NCI-H1092 (cell line): ENCODE data around the gene RAI14.
"Not testable (repeated sequence)": the region's sequence is repeated elsewhere in the genome, so short reads cannot be mapped to it uniquely, and the experiment has no call there.

Source experiments
- DNase-seq: peaks from one replicate; lab custom pipeline; 2025; lab: John Stamatoyannopoulos, UW

RAI14 gene

DNA sequence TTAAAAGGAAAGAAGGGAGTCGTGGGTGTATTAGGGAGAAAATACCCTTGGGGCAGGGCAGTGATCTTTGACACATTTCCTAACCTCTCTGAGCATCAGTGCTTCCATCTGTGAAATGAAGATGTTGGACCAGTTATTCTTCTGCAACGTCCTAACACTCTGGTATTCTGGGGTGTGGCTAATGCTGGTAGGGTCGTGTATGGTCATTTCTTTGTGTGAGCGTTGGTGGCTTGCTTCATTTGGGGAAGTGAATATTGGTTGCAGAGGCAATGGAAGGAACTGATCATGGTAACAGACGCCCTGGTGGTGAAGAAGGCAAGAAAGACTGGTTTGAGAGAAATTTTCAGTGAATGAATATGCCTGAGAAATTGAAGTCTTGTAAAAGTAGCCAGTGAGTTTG is 114.9 kb downstream of the RAI14 start:
- no peak for DNase-seq

GRCh38 chr5:34772267-34773098 is 116.4 kb downstream of the RAI14 start:
- no peak for DNase-seq

DNA sequence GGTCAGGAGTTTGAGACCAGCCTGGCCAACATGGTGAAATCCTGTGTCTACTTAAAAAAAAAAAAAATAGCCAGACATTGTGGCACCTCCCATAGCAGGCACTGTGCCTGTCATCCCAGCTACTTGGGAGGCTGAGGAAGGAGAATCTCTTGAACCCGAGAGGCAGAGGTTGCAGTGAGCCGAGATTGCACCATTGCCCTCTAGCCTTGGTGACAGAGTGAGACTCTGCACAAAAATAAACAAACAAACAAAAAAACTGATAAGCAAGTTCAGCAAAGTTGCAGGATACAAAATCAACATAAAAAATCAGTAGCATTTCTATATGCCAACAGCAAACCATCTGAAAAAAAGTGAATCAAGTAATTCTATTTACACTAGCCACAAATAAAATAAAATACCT is 118.0 kb downstream of the RAI14 start:
- no peak for DNase-seq

- DNase-seq: not testable (repeated sequence)
Observed at GRCh38 chr5:34774678-34775077, 118.5 kb downstream of the RAI14 start.

- DNase-seq: no peak
Observed at GRCh38 chr5:34775886-34776285, 119.8 kb downstream of the RAI14 start.

DNA sequence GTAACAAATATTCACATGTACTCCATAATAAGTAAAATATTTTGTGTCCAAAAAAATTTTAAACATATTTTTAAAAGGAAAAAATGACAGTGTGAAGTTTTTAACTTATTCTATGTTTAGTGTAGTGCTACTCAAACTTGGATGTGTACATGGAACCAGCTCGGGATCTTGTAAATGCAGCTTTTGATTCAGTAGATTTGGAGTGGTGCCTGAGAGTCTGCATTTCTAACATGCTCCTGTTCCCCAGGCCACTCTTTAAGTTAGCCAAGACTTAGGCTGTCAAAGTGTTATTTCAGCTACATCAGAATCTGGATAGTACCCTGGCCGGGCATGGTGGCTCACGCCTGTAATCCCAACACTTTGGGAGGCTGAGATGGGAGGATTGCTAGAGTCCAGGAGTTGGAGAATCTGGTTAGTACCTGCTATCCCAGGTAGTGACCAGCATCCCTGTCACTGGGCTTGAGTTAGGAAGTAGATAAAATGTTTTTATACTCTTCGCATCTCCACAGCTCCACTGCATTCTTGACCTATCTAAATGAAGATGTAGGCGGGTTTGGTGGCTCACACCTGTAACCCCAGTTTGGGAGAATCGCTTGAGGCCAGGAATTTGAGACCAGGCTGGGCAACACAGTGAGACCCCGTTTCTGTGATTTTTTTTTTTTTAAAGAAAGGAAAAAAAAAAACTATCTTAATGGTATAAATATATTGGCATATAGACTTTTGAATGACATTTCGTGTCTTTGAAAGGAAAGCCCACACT is 122.1 kb downstream of the RAI14 start:
- DNase-seq: no peak

GRCh38 chr5:34783892-34784291 is 127.8 kb downstream of the RAI14 start:
- not testable (repeated sequence) for DNase-seq

DNA sequence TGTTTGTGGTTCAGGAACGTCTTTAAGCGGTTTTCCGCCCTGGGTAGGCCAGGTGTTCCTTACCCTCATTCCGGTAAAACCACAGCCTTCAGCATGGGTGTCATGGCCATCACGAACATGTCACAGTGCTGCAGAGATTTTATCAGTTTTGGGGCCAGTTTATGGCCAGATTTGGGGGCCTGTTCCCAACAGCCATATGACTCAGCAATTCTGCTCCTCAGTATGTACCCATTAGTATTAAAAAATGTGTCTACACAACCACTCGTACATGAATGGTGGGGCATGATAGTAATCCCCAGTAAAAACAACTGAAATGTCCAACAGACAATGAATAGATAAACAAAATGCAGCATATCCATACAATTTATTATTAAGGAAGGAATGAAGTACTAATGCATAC is 130.9 kb downstream of the RAI14 start:
- DNase-seq: no peak

DNA sequence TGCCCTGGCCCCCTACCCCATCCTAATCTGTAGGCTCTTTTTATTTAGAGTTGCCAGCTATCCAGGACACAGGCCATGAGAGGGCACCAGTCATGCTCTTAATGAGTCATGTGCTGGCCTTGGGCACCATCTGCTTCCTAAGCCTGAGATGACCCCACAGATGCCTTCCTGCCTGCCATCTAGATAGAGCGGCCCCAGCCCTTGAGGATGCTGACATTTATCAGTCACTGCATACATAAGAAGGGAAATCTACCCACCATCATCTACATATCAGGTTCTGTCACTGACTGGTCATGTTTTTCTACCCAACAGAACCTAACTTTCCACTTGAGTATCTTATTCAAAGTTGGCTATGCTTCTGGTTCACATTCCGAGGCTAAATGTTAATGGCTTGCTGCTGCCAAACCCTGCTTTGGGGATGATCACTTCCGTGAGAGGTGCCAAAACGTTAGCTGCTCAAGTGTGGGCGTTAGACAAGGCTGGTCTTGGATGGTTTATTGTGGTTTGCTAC is 132.9 kb downstream of the RAI14 start:
- DNase-seq: no peak

DNA sequence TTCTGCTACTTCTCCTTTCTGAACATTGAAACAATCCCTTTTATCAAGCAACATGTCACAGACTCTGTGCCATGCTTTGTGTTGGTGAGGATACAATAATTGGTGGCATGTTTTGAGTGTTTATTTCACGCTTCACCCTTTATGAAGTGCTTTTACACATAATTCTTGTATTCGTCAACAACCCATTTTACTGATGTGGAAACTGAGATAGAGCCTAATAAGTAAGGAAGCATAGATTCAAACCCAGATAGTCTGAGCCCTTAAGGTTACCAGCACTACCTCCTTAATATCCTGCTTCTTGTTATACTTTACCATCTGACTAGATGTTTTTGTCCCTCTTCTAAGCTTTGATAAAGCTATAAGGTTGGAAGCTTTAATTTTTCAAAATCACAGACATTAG is 133.5 kb downstream of the RAI14 start:
- DNase-seq: no peak

- no peak for DNase-seq
Observed at GRCh38 chr5:34790069-34790468, 133.9 kb downstream of the RAI14 start.

DNA sequence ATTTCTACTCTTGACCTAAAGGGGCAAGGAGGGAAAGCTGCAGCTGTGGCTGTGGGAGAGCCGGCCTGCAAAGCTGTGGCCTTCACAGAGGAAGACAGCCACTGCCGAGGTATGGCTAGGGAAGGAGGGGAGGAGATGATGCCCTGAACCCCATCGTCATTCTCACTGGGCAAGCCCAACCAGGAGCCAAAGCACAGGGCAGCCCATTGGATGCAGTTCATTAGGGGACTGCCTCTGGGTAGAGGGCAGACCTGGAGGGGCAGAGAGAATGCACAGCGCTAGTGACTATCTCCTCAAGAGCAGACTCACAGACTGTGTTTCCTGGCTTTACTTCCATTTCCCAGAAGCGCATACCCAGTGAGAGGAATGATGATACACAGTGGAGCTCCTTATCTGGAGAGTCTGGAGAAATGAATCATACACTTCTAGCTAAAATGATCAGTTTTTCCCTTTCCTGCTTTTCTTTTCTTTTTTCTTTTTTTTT is 135.7 kb downstream of the RAI14 start:
- no peak for DNase-seq

GRCh38 chr5:34802834-34803563 is 146.9 kb downstream of the RAI14 start:
- no peak for DNase-seq

GRCh38 chr5:34803974-34804732 is 148.0 kb downstream of the RAI14 start:
- no peak for DNase-seq

DNA sequence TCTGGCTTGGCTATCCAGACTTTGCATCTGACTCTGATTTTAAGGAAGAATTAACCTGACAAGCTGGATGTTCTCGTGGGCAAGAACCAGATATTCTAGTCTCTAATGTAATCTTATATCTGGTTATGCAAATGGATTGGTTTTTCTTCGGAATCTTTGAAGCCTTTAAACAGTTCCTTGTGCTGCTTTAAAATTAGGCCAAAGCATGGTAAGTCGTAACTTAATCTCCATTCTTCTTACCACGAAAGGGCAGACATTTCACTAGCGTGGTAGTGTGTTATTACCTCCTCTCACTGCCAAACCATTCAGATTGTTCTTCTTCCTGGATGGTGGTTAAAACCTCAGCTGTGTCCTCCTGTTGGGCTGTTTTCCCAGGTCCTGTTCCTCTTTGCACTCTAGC is 148.8 kb downstream of the RAI14 start:
- DNase-seq: no peak

DNA sequence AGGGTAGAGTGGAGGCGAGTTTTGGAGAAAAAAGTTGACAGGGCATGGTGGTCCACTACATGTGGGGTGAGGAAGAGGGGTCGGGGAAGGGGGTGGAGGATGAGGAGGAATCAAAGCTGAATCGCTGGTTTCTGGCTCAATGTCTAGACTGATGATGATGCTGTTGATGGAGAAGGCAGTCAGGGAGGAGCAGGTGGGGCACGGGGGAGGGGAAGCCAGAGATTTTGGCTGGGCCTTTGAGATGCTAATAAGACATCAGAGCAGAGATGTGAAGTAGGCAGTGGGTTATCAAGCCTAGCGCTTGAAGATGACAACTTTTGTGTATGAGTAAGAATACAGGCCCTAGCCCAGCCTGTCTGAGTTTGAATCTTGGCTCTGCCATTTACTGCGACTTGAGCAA is 150.4 kb downstream of the RAI14 start:
- no peak for DNase-seq

DNA sequence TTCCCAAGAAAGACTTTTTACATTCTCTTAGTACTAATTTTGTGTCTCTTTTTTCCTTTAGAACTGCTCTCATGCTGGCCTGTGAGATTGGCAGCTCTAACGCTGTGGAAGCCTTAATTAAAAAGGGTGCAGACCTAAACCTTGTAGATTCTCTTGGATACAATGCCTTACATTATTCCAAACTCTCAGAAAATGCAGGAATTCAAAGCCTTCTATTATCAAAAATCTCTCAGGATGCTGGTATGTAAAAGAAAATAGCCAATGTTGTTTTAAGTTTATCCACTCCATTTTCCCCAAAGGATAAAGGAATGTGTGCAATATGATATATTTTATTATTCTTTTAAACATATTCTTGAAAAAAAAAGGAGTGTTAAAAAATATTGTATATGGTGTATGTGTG is 155.6 kb downstream of the RAI14 start:
- DNase-seq: no peak

DNA sequence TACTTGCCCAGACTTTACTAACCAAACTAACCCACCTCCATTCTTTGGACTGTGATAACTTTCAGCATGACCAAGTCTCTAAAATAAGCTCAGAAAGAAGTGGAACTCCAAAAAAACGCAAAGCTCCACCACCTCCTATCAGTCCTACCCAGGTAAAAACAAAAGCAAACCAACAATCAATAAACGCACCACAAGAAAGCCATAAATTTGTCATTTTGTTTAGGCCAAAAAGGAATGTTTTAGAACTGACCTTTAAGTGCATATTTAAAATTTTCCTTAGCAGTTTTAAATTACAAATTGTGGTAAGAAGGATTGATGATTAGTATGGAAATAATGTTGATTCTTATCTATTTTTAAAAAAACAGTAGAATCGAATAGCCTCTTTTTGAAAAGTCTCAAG is 157.4 kb downstream of the RAI14 start:
- no peak for DNase-seq

DNA sequence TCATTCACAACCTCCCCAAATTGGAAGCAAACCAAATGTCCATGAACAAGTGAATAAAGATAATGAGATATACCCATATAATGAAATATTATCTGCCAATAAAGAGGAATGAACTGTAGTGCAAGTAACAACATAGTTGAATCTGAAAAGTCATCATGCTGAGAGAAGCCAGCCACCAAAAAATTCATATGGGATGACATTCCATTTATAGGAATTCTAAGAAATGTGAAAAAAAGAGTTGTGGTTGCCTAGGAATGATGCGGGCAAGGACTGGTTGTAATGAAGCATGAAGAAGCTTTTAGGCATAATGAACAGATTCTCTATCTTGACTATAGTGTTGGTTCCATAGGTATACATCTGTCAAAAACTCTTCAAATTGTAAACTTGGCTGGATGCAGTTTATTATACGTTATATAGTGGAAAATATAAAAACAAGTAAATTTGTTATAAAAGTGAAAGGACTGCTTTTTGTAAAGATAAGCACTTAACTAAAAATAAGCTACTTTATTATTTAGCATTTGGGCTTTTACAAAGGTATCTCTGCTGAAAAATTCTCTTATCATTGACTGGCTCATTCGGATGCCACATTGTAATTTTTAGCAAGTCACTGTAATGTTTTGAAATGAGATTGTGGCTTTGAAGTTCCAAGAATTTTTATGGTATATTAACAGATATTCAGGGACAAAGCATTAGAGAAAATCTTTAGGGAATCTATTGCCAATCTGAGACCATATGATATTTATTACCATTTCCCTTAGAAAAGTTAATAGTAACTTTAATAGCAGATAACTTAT is 161.6 kb downstream of the RAI14 start:
- no peak for DNase-seq

DNA sequence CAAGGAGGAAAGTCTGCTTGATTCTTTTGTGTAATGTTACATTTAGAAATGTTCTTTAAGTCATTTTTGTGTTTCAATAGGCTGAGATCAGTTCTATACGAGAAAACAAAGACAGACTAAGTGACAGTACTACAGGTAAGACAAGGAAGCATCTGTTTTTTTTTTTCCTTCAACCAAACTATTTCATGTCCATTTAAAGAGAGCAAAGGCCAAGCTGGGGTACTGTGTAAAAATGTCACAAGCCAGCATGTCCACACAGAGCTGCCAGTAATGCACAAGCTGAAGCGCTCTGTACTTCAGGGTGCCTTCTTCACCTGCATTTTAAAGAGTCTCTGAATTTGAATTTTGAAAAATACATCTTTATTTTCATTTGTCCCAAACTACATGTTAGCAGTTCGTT is 162.6 kb downstream of the RAI14 start:
- DNase-seq: no peak

DNA sequence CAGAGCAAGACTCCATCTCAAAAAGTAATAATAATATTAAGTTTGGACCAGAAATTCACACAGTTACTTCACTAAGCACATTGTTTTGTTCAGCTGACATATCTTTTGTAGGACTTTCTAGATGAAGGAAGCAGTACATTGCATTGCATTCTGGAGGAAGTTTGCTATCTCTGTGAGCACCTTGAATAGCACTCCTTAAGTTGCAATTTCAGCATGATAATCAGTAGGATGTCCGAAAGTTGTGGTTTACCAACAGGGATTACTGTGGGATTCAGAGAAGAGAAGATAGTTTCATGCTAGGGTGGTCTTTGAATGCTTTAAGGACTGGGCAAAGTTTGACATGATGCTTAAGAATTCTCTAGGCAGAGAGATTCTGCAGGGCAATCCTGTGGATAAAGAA is 164.5 kb downstream of the RAI14 start:
- DNase-seq: no peak
